EH (cell line): ENCODE measurements around the gene MATK.

Experiments
- DNase-seq: peaks from one replicate; pipeline ENCODE4 v3.0.0-alpha.2; 2015; ENCODE audit warnings: low read depth

The MATK gene

DNA sequence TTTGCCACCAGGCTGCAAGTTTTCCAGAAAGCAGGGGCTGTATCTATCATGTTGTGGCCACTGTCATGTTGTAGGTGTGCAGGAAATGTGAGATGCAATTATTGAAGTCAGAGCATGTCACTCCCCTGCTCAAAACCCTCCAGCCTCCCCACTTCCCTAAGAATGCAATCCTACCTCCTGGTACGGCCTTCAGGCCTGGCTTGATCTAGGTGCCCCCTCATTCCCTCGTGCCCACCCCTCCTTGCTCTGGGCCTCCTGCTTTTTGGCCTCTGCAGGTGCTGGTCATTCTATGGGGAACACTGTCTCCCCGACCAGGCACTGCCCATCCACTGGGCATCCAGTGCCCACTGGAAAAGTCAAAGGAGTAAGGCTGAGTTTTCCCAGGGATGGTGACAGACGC, 28.5 kb upstream of the MATK start:
- no peak for DNase-seq

- no peak for DNase-seq
Measured at GRCh38 chr19:3813473-3814392, 27.6 kb upstream of the MATK start.

DNA sequence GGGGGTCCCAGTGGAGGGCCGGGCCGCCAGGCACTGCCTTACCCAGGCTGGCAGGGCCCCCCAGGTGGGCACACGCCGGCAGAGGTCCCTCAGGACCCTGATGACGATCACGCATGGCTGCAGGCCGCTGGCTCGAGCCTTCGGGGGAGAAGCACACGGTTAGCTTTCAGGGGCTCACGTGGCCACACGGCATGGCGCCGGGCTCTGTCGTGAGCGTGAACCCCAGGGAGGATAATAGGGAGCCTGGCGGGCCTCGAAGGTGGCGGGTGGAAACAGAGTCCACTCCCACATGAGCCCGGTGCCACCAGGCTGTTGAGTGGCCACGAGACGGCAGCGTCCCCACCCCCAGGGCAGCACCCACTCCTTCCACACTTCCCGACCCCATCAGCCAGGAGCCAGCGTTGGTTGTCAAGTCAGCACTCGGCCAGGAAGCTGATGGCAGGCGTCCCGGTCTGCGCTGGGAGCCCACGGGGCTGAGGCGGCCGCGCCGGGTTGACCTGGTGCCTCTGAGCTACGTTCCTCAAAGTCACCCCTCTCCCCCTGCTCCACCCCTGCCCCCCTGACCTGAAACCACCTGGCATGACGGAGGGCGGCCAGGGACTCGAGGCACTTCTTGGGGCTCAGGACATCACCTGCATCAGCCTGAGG, 24.7 kb upstream of the MATK start:
- no peak for DNase-seq

DNA sequence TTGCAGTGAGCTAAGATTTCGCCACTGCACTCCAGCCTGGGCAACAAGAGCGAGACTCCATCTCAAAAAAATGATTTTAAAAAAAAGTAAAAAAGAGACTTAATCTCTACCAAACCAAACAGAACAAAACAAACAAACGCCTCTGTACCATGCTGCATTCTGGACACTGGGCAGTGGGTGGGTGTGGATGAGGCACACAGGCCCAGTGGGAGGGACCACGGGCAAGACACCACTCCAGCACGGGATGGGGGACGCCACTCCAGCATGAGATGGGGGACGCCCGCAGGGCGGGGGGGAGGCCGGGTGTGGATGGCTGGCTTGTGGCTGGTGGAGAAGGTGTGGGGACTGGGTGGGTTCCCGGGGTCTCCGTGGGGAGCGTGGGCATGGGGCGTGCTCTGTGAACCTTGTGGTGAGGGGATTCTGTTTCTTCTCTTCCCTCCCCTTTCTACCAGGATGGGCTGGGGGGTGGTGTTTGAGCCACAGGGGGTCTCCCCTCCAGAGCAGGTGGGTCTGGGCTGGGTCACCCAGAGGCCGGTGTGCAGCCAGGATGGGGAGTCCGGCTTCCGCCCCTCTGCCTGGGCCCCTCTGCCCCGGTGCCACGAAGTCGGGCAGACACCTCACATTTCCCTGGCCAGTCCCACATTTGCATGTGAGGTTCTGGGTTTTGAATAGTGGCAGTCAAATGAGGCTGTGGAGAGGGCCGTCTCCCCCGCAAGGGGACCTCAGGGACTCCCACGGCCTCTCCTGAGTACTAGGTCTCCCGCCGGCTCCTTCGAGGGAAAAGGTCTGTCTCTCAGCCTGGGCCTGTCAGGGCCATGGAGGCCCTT, 23.9 kb upstream of the MATK start:
- DNase-seq, result no peak

DNA sequence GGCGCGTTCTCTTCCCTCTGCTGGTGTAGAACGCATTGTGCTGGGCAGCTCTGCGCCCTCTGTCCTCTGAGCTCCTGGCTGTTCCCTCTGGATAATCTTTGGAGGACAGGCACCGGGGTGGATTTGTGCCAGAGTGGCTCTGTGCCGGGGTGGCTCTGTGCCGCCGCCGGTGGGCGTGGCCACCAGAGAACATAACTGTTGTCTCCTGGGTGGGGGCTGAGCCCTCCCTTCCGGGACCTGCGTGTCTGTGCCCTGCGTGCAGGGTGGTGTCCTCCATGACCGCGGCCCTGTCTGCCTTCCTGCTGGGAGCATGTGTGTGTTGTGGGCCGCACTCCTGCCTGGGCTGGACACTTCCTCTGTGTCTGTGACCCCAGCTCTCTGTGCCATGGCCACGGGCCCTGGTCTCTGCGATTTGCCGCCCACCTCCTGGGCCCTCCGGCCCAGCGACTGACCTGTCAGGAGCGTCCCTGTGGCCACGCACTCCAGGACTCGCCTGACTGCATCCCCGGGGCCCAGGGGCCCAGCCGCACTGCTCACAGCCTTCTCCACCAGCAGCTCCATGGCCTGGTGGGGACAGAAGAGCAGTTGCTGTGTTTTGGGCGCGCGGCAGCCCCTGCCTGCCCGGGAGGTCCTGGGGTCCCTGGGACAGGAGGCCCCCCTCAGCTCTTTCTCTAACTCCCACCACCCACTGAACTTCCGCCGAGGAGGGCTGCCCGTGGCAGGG, 22.4 kb upstream of the MATK start:
- DNase-seq, result no peak

- DNase-seq, result no peak
Measured at GRCh38 chr19:3807574-3808354, 21.6 kb upstream of the MATK start.

DNA sequence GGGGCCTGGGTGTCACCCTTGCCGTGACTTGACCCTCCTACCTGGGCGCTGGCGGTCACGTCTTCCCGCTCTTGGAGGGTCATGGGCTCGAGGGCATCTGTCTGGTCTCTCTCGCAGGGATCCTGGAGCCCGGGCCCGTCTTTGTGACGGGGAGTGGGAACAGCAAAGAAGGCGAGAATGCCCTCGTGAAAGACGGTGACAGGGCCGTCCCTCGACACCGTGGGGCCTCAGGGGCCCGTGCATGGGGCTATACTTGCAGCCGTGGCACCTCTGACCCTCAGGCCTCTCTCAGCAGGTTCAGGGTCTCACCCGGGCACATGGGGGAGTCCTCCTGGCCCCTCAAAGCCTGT, 20.9 kb upstream of the MATK start:
- DNase-seq, result no peak

GRCh38 chr19:3805859-3806258, 19.7 kb upstream of the MATK start:
- DNase-seq, result no peak

GRCh38 chr19:3804429-3804828, 18.2 kb upstream of the MATK start:
- DNase-seq, result no peak

GRCh38 chr19:3803986-3804385, 17.8 kb upstream of the MATK start:
- no peak for DNase-seq

- DNase-seq, result no peak
Measured at GRCh38 chr19:3803114-3803888, 17.1 kb upstream of the MATK start.

- DNase-seq, result peak; percentile 33
Measured at GRCh38 chr19:3801412-3802096, 15.4 kb upstream of the MATK start.

GRCh38 chr19:3800996-3801395, 14.8 kb upstream of the MATK start:
- no peak for DNase-seq

- DNase-seq, result no peak
Measured at GRCh38 chr19:3798137-3798536, 12.0 kb upstream of the MATK start.

- DNase-seq, result no peak
Measured at GRCh38 chr19:3796358-3796757, 10.2 kb upstream of the MATK start.

DNA sequence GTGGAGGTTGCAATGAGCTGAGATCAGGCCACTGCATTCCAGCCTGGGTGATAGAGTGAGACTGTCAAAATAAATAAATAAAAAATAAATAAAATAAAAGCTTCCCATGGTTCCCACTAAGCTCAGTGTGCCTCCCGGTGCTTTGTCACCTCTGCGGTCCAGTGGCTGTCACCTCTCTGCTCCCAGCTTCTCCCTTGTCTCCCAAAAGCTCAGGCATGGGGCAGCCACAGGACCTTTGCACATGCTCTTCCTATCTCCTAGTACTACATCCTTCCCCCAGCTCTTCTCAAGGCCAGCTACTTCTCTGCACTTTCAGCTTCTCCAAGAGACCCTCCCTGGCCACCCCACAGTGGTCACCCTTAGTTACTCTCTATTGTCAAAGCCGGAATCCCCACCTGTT, 7.6 kb upstream of the MATK start:
- DNase-seq, result no peak

DNA sequence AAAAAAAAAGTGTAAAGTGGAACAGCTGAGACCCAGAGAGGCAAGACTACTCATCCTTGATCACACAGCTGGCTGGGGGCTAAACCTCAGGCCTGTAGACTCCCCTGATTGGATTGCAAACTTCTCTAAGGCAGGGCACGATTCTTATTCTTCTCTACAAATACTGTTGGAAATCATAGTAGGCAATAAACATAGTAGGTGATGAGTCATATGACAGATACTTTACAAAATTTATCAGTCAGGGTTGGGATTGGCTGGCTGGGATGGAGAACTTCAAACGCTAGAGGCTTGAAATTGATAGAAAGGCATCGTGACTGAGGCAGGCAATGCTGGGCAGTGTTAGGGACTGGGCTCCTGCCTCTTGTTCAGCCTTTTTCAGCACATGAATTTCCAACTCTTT, 5.9 kb upstream of the MATK start:
- no peak for DNase-seq

GRCh38 chr19:3790941-3791340, 4.8 kb upstream of the MATK start:
- DNase-seq, result no peak

- DNase-seq, result no peak
Measured at GRCh38 chr19:3790209-3790734, 4.1 kb upstream of the MATK start.
